HG03469 (cell line): ENCODE results near the gene VIT.

Experiments used
- ATAC-seq: cut with Tn5 transposase; IDR thresholded peaks from one replicate; pipeline ENCODE4 v1.9.1; 2021; ENCODE audit warnings: mild to moderate bottlenecking, moderate library complexity, moderate number of reproducible peaks; ENCODE audit not compliant: unreplicated experiment

VIT gene, protein sequence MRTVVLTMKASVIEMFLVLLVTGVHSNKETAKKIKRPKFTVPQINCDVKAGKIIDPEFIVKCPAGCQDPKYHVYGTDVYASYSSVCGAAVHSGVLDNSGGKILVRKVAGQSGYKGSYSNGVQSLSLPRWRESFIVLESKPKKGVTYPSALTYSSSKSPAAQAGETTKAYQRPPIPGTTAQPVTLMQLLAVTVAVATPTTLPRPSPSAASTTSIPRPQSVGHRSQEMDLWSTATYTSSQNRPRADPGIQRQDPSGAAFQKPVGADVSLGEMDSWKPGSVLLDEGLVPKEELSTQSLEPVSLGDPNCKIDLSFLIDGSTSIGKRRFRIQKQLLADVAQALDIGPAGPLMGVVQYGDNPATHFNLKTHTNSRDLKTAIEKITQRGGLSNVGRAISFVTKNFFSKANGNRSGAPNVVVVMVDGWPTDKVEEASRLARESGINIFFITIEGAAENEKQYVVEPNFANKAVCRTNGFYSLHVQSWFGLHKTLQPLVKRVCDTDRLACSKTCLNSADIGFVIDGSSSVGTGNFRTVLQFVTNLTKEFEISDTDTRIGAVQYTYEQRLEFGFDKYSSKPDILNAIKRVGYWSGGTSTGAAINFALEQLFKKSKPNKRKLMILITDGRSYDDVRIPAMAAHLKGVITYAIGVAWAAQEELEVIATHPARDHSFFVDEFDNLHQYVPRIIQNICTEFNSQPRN

DNA sequence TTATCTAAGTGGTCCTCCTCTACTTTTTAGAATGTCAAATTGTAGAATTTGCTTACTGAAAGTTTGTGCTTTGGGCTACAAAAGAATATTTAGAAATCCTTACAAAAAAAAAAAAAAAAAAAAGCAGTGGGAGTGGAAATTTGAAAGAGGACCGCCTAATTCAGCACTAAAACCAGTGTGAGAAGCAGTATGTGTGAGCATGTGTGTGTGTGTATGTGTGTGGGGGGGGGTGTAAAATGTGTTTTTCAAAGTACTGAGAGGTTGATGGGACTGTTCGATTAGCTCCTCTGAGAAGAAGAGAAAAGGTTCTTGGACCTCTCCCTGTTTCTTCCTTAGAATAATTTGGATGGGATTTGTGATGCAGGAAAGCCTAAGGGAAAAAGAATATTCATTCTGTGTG lies at the start of gene VIT:
Gene VIT, plus strand, starts transcription at position 175 of the 400 bp plus-strand sequence. CDS start 19,664 bp downstream, outside the sequence.
- ATAC-seq: no peak

- peak; percentile 87 for ATAC-seq
Observed at GRCh38 chr2:36650031-36650829, 46.3 kb upstream of the VIT start.

- no peak for ATAC-seq
Observed at GRCh38 chr2:36653155-36653554, 43.4 kb upstream of the VIT start.

DNA sequence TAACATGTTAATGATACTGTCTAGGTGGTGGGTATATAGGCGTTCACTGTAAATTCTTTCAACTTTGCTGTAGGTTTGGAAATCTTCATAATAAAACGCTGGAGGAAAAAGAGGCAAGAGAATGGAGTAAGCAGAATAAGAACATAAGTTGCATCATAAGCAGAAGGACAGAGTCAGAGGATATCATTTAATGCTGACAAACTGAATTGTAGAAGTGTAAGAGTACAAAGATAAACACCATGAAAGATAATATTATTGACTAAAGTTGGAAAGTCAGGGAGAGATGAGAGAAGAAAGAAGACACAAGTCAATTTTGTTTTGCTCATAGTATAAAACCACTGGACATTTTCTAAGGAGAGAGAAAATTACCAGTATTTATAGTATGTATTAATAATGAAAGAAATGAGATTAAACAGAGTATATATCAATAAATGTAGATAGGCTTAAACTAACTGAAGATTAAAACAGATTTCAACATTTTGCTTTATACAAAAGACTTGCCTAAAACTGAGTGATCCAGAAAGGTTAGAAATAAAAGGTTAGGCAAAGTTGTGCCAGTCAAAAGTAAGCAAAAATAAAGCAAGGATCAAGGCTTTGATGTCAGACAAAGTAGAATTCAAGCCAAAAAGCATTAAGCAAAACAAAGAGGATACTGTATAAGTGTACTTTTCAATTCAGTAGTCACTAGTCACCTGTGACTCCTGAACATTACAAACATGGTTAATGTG lies 42.4 kb upstream of the VIT start:
- no peak for ATAC-seq

DNA sequence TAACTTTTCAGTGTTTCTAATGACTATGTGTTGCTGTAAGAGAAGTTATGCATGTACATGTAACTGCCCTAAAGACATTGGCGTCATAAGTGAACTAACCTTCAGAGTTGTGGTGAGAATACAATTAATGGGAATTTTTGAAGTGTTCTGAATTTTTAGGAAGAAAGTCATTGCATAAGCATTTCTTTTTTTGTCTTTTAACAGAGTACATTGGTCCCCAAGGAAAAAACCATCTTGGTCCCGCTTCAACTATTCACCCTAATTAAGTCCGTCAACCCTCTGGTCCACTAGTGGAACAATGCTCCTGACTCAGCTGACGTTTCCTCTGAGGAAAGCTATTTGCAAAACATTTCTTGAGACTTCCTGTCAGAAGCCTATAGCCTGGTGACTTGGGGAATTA lies 41.1 kb upstream of the VIT start:
- no peak for ATAC-seq

DNA sequence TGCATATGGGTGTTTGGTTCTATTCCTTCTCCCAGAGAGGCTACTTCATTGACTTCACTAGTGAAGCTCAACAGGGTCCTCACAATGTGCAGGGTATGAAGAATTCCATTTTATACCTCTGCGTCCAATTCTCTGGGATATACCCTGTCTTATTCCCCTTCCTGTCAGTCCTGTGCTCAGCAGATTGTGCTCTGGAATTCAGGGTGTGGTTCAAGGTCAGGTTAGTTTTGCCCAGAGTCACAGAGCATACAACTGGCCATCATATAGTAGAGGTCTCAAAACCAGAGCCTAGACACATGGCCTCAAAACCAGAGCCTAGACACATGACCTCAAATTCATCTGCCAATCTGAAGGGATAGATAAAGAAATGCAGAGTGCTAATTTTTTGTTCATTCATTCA lies 38.8 kb upstream of the VIT start:
- ATAC-seq: no peak

DNA sequence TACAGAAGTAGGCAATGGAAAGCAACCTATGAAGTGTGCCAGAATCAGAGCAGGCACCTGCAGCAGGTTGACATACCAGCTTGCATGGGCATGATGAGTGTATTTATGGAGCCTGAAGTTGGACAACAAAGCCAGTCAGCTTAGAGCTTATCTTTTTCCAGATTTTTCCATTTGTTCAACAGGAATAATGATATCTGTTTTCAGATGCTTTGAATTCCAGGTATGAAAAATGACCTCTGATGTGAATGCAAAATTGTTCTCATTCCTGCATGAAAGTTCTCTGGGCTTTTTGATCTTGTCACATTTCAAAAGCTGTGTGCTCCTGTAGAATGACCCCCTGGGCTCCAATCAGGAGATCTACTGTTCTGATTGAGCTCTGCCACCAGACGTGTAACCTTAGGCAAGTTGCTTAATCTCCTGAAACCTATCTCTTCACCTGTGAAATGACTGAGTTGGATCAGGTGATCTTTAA lies 38.2 kb upstream of the VIT start:
- ATAC-seq: no peak

GRCh38 chr2:36659218-36659617 lies 37.3 kb upstream of the VIT start:
- no peak for ATAC-seq

DNA sequence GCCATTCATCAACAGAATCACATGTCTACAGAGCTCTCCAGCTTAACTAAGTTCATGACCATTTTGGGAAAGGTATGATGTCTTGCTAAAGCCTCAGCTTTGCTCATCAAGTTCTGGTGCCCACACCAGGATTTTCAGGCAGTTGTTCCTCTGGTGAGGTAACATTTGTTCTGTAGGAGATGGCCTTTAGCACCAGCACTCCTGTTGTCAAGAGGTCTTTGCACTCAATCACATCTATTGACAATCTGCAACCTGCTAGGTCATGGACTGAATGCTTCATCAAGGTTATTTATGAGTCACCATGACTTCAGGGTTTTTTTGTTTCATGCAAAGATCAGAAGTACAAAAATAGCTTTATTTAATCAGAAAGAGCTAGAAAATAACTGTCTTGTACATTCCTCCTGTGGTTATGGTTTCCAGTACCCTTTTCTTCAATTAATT lies 36.6 kb upstream of the VIT start:
- peak; percentile 61 for ATAC-seq

DNA sequence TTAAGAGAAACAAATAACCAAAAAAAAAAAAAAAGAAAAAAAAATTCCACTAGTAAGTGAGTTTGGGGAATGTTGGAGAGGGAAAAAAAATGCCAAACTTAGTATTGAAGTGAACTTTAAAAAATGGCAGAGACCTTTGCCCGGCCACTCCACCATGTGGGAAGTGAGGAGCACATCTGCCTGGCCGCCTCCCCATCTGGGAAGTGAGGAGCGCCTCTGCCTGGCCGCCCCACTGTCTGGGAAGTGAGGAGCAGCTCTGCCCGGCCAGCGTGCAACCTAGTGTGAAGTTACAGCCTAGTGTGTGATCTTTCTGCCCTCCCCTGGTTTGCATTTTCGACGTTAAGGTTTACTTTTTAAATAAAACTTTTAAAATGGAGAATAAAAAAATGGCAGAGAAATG lies 33.9 kb upstream of the VIT start:
- ATAC-seq: no peak

GRCh38 chr2:36663295-36663694 lies 33.2 kb upstream of the VIT start:
- ATAC-seq: no peak

DNA sequence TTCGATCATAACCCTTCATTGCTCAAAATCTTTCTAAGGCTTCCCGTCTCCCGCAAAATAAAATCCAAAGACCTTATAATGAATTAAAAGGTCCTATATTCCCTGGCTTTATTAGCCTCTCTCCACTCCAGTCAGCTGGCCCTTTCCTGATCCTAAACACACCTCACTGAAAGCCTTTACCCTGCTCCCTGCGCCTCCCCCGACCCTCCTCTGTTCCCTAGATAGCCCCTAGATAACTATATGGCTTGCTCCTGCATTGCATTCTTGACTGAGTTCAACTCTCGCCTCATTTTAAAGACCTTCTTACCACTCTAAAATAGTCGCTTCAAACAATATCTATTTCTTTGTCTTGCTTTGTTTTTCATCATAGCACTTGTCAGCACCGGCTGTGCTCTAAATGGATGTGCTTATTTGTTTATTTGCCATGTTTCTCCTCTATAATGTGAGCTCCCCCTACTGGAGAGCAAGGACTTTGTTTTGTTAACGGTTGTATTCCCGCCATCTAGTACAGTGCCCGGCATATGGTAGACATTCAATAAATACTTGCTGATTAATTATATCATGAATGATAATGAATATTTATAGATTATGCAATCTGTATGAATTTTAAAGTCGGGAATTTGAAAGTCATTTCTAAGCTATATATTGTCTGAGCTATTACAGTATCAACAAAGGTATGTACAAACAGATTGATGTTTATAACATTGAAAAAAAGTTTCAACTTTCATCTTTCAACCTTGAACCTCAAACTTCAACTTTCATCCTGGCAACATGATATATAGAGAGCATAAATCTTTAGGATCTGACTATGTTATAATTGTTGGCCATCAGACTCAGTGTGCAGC lies 32.4 kb upstream of the VIT start:
- peak; percentile 88 for ATAC-seq

GRCh38 chr2:36664696-36665076 lies 31.8 kb upstream of the VIT start:
- ATAC-seq: no peak

DNA sequence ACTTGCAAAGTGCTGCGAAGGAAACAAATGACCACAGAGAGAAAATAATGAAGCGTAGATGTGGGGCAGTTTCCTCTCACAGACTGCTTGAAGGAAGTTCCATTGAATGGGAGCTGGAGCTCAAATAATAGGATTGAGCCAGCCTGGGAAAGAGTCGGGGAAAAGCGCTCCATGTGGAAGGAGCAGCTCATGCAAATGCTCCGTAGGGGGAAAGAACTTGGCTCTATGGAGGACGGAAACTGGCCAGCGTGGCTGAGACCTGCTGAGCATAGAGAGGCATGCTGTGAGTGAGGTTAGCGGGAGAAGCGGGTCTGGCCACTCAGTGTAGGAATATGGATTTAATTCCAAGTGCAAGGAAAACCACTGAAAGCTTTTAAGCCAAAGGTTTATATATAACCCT lies 28.6 kb upstream of the VIT start:
- no peak for ATAC-seq

GRCh38 chr2:36670881-36671595 lies 25.5 kb upstream of the VIT start:
- no peak for ATAC-seq

DNA sequence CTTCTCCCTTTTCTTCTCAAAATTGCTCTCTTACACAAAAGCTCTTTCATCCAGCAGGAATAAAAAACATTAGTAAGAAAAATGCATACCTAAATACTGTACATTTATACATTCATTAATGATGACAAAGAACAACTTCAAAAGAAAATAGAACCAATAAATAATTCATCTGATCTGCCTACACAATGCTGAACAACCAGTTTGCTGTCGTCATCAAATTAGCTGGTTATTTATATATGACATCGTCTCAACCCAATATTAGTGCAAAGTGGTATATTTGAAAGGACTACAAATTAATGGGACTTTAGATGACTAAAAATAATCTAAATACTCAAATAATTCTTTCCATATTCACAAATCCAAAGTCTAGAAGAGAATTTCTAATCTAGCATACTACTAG lies 24.8 kb upstream of the VIT start:
- no peak for ATAC-seq

- no peak for ATAC-seq
Observed at GRCh38 chr2:36672199-36672598, 24.3 kb upstream of the VIT start.

GRCh38 chr2:36675579-36676282 lies 20.8 kb upstream of the VIT start:
- no peak for ATAC-seq

DNA sequence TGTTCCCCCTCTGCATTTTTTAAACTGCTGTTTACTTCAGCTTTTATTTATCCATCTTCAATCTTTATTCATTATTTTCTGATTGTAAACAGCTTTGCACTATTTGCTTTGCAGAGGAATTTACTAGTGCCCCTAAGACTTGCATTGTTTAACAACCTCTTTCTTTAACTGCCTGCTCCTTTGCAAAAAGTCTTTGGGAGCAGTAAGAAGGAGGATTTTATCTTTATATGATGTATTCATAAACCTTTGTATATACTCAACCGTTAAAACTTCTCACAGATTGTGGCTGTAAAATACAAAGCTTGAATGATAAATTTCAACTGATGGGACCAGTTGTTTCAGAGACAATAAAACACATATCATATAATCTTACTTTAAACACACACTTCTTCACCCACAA lies 20.1 kb upstream of the VIT start:
- no peak for ATAC-seq
